NB4 (cell line): ENCODE results near the gene ST8SIA2.

Source experiments
- CTCF ChIP-seq: IDR thresholded peaks from one replicate; pipeline ENCODE4 v1.5.1; 2012; ENCODE audit warnings: low read depth, low read length
- POLR2A ChIP-seq: IDR thresholded peaks from 2 replicates; pipeline ENCODE4 v1.6.1; 2011; ENCODE audit warnings: mild to moderate bottlenecking; ENCODE audit not compliant: insufficient read length; ENCODE audit errors: extremely low read depth
- TF ChIP-seq, protein P1 (sequence below): IDR thresholded peaks from 2 replicates; pipeline ENCODE4 v1.6.1; 2011; ENCODE audit warnings: low read depth, low read length

DNA sequence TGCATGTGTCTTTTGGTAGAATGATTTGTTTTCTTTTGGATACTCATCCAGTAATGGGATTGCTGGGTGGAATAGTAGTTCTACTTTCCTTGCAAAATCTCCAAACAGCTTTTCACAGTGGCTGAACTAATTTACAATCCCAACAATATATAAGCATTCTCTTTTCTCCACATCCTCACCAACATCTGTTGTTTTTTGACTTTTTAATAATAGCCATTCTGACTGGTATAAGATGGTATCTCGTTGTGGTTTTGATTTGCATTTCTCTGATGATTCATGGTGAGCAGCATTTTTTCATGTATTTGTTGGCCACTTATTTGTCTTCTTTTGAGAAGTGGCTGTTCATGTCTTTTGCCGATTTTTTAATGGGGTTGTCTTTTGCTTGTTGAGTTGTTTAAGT, 55.8 kb downstream of the ST8SIA2 start:
- TF ChIP-seq CTCF (no peak), POLR2A (no peak)
- TF ChIP-seq, protein P1, sequence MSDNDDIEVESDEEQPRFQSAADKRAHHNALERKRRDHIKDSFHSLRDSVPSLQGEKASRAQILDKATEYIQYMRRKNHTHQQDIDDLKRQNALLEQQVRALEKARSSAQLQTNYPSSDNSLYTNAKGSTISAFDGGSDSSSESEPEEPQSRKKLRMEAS, result no peak
